Measurements from ENCODE around the gene TAC4.
A peak's percentile ranks its signal among the peaks of the same experiment; 100 is the strongest.
"Not testable (repeated sequence)": the region's sequence is repeated elsewhere in the genome, so short reads cannot be mapped to it uniquely, and the experiment has no call there.

TAC4 gene

DNA sequence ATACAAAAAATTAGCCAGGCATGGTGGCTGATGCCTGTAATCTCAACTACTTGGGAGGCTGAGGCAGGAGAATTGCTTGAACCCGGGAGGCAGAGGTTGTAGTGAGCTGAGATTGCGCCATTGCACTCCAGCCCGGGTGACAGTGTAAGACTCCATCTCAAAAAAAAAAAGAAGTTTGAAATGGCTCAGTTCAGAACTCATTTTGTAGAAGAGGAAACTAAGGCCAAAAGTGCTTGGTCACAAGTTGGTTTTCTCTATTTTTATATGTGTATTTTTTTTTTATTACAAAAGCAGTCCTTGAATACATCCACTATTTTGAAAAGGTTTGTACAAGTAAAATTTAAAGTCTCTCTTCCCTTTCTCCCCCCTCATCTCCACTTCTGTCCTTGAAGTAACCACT, 5.5 kb downstream of the TAC4 start:
- DNase-seq = no peak

DNA sequence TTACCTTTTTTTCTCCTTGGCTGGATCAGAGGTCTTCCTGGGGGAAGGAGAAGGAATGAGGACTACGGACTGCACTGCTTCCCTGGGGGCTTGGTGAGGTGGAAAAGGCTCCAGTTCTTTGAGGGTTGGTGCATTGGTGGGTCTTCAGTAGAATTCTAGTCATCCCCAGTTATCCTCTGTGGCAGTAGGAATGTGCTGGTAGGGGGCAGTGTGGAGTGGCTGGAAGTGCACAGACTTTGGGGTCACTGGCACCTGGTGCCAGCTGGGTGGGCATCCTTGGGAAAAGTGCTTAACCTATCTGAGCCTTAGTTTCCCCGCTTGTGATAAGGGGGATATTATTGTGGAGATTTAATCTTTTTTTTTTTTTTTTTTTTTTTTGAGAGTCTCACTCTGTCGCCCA, 6.3 kb downstream of the TAC4 start:
- no peak for DNase-seq

DNA sequence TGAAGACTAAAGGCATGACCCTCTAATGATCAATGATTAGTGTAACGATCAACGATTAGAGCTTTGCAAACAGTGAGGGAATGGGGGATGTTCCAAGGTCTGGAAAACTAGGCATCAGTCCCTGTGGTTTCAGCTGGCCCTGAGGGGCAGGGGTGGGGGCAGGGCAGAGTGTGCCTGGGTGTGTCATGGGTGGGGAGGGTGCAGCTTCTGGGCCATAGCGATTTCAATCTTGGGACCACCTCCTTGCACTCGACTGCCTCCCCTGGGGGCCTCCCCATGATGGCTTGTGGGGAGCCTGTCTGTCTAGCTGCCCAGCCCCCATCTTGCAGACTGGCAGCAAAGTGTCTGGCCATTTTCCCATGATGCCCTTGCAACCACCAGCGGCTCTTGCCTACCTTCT, 8.4 kb downstream of the TAC4 start:
- no peak for DNase-seq

DNA sequence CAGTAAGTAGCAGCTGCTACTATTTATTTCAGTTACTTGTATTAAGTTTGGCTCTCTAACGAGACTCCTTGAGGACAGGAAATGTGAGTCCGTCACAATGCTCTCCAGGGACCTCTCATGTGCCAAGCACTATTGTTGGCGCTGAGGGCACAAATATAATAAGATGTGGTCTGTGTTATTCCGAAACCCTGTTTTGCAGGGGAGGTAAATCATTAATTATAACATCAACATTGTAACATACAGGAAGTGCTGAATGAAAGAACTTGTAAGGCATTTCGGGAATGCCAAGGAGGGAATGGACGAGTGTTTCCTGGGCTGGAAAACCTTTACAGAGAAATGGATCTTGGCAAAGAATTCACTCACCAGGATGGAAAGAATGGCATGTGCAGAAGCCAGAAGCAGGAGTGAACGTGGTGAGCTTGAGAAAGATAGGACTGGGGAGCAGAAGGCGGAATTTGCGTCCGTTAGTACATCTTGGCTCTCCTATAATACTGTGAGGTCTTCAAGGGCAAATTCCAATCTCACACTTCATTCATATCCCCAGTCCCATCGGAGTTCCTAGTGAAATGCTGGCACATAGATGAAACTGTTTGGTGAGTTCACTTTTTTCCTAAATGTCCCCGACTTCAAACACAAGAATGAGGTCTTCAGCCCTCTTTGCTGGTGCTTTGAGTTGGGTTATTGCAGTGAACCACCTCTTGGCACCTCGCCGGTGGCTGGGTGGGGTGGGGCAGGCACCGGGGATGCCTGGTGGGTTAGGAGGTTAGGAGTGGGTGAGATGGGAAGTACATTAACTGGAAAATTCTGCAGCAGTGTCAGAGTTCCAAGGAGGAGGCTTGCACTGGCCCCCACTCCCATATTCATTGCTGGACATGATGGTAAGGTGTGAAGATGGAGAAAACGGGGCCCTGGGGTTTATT, 11.5 kb downstream of the TAC4 start:
- no peak for DNase-seq

DNA sequence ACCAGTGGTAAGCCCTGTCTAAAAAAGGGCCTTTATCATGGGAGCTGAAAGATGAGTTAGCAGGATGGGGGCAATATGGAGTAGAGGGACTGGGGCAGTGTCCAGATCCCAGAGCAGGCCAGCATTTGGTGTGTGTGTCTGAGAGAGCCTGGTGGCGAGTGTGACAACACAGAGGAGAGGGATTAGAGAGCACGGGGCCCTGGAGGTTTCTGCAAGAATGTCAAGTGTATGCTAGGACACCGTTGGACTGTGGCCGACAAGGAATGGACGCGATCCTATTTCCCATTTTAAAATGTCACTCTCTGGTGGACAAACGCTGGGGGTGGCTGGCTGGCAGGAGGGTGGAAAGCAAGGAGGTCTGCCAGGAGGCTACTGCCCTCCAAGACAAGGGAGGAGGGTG, 12.4 kb downstream of the TAC4 start:
- no peak for DNase-seq

DNA sequence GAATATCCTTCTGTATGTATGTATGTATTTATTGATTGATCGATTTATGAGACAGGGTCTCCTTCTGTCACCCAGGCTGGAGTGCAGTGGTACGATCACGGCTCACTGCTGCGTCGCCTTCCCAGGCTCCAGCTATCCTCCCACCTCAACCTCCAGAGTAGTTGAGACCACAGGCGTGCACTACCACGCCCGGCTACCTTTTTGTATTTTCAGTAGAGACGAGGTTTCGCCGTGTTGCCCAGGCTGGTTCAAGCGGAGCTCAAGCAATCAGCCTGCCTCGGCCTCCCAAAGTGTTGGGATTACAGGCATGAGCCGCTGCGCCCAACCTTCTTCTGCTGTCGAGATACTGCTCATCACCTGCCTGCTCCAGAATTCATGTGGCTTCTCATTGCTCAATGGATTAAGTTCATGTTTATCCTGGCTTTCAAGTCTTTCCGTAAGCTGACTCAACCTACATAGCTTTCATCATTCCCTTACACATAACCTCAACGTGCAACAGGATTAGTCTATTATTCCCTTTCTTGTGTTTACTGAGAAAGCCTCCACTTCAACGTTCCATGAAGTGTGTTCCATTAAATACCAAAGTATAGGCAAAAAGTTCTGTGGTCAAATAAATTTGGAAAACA, 13.6 kb downstream of the TAC4 start:
- DNase-seq = no peak

DNA sequence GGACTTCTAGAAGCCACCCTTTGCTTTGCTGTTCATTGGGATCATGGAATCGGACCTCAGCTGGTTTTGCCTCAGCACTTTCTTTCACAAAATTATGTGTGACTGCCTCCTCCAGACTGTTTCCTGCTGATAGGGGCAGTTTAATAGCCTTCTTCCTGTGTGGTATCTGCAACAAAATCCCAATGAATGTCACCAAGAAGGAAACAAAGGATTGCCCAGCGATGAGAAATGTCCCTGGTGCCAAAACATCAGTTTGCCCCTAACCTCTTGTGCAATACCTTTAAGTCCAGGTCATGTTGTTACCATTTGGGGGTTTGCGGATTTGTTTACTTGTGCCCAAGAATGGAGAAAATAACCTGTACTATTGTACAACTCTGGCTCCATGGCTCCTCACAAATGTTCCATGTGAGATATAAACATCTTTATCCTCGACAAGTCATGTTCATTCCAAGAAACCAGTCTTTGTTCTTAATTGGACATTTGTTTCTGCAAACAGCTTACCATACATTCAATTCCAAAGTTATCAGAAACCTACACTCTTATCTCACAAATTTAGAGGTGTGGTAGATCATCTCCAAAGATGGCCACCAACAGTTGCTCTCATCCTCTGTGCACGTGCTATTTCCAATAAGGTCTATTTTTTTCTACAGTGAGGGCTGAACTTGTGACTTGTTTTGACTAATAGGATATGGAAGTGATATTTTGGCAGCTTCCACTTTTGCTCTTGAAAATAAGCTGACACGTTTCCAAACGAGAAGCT, 14.8 kb downstream of the TAC4 start:
- DNase-seq = no peak

DNA sequence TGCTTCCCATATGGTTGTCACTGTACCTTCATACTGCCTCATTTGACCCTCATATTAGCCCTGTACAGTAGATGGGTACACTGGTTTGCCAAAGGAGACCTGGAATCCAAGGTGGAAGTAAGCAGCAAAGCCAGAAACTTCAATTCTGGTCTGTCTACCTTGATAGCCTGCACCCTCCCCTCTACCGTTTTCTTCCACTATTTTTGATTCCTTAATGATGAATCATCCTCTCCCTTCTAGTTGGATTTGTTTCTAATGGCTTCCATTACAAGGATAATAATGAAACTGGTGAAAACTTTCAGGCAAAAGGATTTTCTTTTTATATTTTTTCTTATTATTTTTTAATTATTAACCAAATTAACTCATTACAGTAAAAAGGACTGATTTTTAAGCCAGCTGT, 17.3 kb downstream of the TAC4 start:
- DNase-seq = no peak

DNA sequence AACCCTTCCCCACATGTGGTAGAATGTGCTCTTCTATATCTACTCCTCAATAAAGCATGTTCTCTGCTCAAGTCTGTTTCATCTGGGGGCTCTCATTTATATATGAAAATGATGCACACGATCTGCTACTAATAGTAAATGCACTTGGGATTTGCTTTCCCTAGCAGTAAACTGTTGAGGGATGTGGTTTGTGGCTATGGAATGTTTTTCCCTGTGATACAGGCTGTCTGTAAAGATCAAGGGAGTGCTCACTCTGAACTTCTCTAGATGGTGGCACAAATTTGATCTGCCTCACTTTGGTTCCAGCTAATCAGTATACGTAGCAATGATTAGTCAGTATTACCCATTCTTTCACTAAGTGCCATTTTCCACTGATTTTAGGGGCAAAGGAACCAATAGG, 18.8 kb downstream of the TAC4 start:
- DNase-seq = no peak

DNA sequence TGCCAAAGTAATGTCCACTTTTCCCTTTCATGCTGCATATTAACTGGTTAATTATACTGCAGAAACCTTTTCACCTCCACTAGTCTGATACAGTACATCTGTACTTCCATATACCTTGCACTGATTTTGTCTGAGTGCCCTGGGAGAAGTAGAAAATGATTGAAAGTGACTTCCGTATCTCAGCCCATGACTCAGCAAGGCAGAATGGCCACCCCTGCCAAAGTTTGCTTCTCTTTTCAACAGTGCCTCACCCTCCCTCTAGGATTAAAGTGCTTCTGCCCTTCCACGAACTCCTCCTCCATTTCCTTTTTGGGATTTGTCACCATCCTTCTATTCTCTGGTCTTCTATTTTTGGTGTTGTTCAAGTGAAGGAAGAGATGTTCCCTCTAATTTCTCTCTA, 19.5 kb downstream of the TAC4 start:
- not testable (repeated sequence) for DNase-seq

DNA sequence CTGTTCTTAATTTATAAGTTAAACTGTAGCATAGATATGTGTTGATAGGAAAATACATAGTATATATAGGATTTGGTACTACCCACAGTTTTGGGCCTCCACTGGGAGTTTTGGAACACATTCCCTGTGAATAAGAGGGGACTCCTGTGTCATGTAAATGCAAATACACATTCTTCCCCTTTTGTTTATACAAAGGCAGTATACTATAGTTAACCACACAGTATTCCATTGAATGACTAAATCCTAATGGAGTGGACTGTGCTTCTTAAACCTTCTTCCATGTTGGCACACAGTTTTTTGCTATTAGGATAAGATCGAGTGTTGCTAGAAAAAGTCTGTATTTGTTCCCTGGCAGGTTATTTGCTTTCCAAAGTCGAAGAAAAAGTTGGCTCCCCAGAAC, 22.2 kb downstream of the TAC4 start:
- no peak for DNase-seq

DNA sequence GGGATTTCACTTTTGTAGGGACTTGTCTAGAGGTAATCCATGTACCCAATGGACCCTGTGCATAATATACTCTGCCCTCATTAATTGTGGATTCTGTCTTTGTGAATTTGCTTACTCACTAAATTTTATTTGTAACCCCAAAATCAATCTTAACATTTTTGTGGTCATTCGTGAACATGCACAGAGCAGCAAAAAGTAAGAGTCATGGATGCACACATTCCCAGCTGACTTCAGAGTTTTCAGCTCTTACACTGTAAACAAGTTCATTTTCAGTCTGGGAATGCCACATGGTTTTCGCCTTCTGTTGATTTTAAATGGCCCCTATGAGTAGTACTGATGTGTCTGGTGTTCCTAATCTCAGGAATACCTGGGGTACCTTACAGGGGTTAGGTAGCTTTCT, 24.3 kb downstream of the TAC4 start:
- DNase-seq = no peak

DNA sequence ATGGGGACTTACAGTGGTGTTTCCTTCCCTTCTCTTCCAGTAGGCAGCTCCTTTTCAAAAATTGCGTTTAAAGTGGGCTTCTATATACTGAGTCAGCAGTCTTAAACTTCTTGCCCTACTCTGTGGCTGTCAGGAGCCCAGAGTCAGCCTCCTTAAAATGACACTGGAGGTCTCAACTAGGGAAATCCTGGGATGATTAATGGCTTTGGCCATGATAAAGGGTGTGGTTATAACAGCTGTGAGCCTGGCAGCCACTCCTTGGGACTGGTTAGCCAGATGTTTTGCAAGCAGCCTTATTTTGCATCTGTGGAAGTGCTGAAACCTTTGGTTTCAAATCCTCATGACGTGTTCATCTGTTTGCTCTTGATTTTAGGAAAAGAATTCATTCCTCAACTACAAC, 25.0 kb downstream of the TAC4 start:
- DNase-seq = no peak

DNA sequence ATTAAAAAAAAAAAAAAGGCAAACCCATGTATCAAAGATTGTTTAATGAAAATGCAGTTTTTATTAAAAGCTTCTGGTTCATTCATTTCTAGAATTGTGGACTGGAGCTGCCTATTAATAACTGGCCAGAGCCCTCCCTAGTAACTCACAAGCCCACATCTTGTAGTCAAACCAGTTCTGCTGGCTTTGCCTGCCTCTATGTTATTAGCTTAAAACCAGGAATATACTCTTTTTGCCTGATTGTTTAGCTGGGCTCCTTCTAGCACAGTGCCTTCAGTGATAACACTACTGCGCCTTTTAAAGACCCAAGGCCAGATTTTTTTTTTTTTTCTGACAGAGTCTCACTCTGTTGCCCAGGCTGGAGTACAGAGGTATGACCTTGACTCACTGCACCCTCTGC, 26.0 kb downstream of the TAC4 start:
- no peak for DNase-seq

DNA sequence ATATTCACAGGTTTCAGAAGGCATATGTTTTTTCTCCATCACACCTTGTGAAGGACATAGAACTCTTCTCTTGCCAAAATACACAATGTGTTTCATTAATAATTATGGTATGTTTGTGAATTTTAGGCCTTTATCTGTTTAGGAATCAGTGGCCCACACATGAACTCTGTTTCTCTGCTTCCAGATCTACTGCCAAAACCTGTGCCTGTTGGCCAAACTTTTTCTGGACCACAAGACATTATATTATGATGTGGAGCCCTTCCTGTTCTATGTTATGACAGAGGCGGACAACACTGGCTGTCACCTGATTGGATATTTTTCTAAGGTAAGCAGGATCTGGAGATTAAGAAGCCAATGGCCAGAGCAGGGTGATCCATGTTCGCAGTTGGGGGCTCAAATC, 26.4 kb downstream of the TAC4 start:
- DNase-seq = no peak

DNA sequence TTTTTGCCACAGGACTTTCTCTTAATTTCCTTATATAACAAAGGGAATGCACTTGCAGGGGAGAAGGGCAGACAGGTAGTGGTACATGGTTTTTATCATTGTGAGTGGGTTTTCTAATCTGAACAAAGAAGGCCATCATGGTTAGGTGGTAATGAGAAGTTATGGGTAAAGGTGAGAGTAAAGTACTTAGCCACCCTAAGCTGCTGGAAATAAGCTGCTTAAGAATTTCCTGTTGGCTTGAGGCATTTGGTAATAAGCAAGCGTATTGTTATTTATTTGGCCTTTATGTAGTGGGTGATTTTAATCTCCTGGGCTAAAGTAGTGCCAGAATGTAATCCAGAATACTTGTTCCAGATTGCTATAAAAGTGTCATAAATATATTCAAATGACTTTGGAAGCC, 27.1 kb downstream of the TAC4 start:
- no peak for DNase-seq

DNA sequence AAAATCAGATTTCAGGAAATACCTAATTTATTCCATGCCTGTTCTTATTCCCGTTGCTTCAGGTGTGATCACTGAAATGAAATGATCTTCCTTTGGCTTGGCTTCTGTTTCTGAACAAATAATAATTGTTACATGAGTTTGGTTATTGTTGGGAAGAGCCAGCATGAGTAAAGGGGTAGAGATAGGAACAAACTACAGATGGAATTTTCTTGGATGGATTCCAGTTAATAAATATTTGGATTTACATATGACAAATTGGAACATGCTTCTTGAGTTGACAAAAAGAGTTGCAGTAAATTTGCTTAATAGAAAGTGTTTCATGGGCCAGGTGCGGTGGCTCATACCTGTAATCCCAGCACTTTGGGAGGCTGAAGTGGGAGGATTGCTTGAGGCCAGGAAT, 28.2 kb downstream of the TAC4 start:
- no peak for DNase-seq

DNA sequence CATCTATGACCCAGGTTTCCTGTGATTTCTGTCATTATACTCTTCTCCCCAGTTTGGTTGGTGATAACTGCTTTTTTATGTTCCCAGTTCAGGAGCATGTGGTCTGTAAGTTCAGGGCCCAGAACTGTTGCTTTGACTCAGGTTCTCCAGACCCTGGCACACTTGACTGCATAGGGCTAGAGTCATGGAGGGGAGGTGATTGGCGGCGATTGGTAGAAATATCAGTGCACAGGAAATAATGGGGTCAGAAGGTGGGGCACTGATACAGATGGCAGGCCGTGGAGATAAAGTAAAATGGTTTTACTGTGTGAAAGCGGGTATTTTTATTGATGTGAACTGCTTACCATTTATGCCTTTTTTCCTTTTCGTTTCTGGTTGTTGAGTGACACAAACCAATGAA, 28.7 kb downstream of the TAC4 start:
- DNase-seq = peak in 1 of 5 experiments; percentile 16

DNA sequence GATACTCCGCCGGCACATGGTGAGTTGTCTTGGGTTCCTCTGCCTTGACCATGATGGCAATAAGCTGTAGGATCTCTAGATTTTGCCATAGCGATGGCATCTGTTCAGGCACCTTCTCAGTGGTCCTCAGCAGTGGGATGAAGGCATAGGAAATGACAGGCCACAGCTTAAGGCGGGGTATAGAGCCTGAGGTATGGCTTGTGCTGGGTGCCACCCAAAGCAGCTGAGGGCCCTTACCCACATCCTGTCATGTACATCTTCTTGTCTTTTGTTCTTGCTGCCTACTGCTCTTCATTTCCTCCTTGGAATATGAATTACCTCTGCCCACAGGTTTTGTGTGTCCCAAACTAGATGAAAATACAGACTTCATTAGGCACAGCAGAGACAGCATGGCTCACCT, 29.9 kb downstream of the TAC4 start:
- peak in 4 of 5 experiments; percentile 11 to 93 (median 56) for DNase-seq

DNA sequence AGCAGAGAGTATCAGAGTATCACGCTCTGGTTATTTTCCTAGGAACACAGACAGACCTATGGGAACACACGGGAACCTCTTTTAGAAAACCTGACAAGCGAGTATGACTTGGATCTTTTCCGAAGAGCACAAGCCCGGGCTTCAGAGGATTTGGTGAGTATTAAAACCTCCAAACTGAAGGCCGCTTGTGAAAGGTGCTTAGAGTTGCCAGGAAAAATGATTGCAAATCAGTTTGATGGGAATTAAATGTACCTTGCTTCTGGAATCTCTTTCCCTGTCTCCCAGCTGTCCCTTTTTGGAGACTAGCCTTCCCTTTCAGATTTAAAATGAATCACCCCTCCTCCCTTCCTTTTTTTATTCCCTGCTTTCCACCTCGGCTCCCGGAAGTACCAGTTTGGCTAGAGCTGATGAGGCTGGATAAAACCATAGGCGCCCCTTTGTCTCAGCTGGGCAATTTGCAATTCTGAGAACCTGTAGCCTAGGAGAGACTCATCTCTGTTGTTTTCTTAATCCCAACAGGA, 32.0 kb downstream of the TAC4 start:
- no peak for DNase-seq

DNA sequence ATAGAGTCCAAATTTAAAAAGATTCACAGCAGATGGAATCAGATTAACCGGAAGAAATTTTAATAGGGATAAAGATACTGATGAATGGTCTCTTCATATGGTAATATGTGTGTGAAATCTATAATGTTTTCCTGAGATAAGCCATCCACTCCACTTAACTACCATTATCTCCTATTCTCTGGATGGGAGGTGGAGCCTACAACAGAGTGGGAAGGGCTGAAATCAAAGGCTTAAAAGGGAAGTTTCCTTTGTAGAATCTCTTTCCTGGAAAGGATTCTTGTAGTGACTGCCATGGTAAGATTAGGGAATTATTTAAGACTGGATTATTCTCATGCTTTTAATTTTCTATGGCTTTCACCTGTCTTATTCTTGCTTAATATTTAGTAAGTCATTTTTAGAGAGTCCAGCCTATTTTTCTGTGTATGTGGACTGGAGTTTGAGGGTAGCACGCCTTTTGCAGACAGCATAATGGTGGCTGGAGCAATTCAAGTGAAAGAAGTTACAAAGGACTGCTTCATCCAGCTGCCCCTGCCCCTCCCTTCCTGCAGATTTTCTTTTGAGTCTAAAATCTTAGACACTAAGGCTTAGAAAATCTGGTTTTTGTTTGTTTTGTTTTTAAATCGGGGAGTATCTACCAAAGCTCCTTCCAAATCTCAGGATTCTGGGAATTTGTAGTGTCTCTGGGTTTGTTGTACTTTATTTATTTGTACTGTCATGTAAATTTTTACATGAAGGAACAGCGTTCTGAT, 32.9 kb downstream of the TAC4 start:
- no peak for DNase-seq

DNA sequence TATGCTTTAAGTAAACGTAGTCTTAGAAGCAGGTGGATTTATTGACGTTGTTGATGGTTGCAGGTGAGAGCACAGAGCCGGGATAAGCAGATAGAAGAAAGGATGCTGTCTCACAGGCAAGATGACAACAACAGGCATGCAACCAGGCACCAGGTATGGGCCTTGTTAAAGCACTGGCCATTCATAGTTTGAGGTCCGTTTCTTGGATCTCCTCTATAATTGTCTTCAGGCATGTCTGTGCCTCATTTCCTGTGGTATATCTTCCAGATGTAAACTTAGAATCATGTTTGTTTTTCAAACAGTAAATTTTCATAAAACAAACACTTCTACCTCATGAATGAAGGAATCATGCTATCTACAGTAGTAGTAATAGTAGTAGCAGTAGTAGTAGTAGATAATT, 38.8 kb downstream of the TAC4 start:
- no peak for DNase-seq

DNA sequence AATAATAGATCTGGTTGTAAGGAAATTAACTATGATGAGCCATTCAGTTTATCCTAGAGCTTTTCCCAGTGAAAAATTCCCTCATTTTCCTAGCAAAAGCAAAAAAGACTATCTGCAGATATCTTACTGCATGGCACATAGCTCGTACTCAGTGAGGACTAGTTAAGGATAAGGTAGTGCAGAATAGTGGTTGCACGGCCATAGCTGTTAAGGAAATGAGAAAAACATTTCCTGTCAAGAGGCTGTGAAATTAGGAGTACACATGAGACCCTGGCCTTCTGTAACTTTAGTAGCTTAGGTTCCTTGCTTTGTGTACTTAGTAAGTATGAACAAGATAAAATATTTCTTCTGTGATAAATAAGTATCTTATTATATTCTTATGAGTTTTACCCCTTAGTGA, 49.1 kb downstream of the TAC4 start:
- no peak for DNase-seq
